ENCODE measurements around the gene OR52I1.
A peak's percentile ranks its signal among the peaks of the same experiment; 100 is the strongest.

Gene OR52I1

DNA sequence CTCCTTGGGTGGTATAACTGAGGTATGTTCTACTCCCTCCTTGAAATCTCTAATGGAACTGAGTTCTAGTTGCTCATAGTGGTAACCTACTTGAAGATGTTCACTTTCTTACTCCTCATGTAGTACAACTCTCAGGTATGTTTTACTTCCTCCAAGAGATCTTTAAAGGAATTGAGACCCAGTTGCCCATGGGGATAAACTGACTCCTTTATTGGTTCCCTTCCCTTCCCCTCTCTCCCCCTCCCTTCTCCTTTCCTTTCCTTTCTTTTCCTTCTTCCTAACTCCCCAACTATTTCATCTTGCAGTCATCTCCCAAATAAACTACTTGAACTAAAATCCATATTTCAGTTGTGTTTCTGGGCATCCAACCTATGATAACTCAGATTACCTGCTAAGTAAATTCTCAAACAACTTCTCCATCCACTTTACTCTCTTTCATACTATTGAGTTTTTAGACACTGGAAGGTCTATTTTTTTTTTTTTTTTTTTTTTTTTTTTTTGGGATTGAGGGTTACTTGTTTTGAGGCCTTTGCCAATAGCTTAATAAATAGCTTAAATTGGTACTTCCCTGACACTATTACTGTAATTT lies 22.1 kb downstream of the OR52I1 start:
- DNase-seq = no peak

DNA sequence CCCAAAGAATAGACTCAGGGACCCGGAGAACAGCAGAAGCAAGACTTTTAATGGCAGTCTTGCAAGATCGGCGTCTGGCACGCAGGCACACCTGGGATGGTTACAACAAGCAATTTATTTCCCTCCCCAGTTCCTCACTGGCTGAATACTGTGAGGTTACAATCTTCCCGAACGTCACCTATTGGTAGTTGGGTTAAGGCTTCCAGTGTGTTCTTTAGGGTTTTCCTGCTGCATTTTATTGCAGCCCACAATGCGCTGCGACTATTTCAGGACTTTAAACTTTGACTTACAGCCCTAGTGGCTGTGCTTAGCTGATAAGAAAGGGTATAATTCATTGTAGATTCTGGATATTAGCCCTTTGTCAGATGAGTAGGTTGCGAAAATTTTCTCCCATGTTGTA lies 25.7 kb downstream of the OR52I1 start:
- DNase-seq = no peak

DNA sequence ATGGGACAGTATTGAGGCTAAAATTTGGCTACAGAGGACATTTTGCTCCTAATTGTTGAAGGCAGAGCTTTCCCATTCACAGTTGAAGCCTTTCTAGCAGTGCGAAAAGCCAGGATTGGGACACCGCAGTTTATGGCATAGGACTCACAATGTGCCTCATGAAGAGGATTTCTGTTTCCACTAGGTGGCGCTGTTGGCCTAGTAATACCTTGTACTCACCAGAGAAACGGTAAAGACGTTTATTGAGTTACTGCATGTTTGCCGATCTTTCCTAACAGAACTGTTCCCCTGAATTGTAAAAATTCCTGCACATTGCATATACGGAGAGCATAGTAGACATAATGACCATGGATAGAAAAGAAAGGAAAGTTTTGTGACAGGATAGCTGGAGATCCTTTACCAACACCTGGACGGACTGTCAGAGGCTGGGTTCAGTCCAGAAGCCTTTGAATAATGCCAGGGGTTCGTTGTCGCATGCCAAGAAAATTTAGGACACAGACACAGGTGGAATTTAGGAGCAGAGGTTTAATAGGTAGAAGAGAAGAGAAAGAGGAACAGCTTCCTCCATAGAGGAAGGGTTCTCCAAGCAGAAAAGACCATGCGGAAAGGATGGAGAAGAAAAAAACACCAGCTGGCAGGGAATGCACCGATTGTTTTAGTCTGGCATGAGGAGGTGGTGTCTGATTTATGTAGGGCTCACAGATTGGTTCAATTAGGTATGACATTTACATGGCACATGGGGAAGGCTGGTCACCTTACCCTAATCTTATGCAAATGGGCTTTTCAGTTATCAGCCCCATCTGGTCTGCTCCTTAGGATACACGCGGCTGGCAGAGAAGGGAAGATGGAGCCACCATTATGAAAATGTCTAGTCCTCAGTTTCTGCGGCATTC lies 32.6 kb downstream of the OR52I1 start:
- DNase-seq = peak; percentile 51

DNA sequence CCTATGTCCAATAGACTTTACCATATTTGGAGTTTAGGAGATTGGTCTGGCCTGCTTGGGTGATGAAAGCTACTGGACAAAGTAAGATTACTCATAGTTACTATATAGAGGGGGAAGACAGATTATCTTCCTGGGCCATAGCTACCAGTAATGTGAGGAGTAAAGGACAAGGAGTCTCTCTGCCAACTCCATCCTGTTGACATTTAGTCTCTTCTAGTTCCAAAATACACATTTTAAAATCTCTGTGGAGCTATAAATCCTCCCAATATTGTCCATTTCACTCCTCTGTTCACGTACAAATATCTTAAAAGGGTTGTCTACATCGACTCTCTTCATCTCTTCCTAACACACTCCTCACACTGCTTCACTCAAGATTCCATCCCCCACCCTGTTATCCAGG lies 42.3 kb downstream of the OR52I1 start:
- DNase-seq = no peak

DNA sequence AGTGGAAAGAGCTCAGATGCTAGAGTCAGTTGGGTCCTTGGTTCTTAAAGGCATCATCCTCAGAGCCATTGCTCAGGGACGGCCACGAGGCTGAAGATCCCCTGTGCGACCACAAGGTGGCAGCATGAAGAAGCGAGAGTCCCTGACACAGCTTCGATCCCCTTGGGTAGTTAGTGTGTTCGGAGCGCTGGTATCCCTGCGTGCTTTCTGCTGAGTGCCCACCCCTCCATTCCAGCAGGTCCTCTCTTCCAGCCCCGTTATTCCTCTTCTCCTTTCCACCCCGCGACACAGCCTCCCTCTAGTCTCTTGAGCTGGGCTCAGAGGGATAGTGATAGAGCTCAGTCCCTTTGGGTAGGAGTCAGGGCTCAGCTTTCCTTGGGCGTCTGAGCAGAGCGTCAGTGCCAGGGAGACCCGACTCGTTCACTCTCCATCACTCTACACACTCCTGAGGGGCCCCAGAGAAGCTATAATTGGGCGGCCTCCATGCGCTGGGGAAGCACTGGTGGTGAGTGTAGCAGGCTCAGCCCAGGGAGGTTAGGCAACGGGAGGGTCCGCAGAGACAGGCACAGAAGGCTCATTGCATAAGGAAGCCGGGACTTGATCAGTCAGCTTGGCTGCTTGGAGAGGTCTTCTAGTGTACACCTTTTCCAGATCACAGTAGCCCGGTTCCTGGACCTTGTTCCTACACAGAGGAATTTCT lies 43.3 kb downstream of the OR52I1 start, which contains the start of gene OR51D1:
TSS of gene OR51D1 (plus strand) at position 516 of the 700 bp plus-strand sequence. CDS start 2,314 bp downstream, outside the sequence.
- DNase-seq = peak; percentile 82

DNA sequence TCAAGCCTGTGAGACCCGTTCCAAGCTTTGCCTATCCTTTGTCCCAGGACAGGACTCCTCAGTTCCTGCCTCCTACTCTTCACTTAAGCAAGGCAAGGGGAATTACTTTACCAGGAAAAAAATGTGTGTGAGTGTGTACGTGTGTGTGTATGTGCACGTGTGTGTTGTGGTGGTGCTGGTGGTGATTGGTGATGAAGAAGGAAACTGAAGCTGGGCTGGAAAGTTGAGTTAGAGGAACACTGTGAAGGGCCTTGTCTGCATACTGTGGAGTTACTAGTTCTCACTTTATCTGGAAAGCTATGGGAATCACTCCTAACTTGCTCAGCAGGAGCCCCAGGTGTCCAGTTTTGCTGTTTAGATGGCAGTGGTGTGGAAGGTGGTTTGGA lies 43.8 kb downstream of the OR52I1 start:
- no peak for DNase-seq

DNA sequence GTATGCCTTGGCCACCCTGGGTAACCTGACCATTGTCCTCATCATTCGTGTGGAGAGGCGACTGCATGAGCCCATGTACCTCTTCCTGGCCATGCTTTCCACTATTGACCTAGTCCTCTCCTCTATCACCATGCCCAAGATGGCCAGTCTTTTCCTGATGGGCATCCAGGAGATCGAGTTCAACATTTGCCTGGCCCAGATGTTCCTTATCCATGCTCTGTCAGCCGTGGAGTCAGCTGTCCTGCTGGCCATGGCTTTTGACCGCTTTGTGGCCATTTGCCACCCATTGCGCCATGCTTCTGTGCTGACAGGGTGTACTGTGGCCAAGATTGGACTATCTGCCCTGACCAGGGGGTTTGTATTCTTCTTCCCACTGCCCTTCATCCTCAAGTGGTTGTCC lies 46.1 kb downstream of the OR52I1 start:
- no peak for DNase-seq

DNA sequence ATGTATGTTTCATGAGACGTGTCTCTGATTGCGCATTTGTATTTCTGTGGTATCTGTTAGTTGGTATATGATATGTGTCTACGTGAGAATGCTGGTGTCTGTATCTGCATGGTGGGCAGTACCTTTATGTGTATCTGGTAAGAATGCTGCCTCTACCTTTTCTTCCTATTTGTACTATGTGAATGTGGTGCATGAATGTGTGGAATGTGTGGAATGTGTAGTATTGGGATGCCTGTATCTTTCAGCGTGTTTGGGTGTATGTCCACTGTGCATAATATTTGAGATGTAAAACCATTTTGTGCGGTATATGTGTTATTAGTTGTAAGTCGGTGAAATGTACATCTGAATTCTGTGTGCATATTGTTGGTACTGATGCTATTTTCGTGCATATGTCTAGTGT lies 47.7 kb downstream of the OR52I1 start:
- DNase-seq = no peak

DNA sequence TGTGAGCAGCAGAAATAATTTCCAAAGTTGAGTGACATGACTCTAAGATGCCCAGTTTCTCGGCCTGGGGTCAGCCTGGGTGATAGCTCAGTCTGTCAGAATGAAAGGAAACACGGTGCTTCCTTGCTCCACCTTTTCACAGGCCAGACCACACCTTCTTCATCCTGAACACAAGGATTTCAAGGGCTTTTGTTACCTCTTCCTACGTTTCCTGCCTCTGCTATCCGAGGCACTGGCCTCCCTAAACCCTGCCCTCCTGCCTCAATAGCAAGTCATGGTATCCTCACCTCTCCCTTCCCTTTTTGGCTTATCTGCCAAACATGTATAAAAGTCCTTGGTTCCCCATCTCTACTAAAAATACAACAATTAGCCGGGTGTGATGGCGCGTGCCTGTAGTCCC lies 48.2 kb downstream of the OR52I1 start:
- no peak for DNase-seq

DNA sequence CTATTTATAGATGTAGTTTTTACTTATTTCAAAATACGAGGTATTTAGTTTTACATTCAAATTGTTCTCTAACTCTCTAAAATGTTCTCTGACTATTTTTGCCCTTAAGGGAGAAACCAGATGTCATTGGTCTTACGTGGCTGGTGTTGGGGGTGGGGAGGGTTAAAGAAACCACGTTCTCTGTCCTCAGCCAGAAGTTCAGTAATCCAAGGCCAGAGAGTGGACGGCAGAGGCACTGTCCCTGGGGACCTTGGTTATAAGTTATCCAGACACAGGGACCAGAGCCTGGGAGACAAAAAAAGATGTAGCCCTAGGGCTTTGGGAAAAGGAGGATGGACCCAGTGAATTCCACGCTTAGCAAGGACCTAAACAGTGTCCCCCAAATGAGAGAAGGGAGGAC lies 49.2 kb downstream of the OR52I1 start:
- no peak for DNase-seq

DNA sequence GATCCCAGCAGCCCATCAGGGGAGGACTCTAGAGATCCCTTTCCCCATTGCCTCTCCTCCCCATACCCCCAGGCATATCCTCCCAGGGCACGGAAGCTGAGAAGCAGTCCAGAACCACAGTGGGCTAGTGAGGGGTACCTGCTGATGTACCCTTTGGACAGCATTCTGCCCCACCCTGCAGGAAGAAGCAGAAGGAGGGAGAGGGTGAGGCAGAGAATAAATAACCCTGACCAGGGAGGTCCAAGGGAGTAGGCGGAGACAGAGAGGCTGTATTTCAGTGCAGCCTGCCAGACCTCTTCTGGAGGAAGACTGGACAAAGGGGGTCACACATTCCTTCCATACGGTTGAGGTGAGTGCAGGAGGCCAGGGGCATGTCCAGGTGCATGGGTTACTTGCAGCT lies 49.8 kb downstream of the OR52I1 start, which contains the start of gene OR51E1:
TSS of gene OR51E1 (plus strand) at position 301 of the 400 bp plus-strand sequence. CDS start 8,545 bp downstream, outside the sequence.
- DNase-seq = no peak

DNA sequence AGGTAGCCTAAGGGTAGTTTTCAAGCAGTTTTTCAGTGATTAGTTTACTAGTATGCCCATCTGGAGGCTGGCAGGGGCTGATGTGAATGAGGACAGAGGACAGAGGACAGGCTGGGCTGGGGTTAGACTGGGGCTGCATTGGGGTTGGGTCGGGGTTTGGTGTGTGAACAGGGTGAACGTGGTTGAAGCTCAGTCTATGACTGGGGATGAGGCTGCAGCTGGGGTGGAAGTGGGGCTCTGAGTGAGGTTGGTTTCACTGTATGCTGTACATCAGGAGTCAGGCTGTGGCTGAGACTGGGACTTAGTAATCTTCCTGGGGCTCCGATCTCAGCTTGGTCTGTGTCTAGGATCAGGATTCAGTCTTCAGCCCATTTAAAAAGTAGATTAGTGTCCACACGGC lies 50.4 kb downstream of the OR52I1 start:
- no peak for DNase-seq
